ENCODE results near the gene LCN10.
"Not testable (repeated sequence)": the region's sequence is repeated elsewhere in the genome, so short reads cannot be mapped to it uniquely, and the experiment has no call there.

DNA sequence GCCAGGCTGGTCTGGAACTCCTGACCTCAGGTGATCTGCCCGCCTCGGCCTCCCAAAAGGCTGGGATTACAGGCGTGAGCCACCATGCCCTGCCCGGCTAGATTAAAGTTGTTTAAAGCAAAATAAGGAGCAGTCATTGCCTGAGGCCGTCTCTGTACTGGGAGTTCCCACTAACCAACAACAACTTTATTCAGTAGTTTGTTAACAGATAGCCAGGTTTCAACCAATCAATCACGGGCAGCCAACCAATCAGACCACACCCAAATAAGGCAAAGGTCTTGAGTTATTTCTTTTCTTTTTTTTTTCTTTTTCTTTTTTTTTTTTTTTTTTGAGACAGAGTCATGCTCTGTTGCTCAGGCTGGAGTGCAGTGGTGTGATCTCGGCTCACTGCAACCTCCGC lies 38.0 kb downstream of the LCN10 start:
- TF ChIP-seq, protein P1, sequence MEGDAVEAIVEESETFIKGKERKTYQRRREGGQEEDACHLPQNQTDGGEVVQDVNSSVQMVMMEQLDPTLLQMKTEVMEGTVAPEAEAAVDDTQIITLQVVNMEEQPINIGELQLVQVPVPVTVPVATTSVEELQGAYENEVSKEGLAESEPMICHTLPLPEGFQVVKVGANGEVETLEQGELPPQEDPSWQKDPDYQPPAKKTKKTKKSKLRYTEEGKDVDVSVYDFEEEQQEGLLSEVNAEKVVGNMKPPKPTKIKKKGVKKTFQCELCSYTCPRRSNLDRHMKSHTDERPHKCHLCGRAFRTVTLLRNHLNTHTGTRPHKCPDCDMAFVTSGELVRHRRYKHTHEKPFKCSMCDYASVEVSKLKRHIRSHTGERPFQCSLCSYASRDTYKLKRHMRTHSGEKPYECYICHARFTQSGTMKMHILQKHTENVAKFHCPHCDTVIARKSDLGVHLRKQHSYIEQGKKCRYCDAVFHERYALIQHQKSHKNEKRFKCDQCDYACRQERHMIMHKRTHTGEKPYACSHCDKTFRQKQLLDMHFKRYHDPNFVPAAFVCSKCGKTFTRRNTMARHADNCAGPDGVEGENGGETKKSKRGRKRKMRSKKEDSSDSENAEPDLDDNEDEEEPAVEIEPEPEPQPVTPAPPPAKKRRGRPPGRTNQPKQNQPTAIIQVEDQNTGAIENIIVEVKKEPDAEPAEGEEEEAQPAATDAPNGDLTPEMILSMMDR (IDR thresholded peaks at IDR 0.05) = not testable (repeated sequence)
- not testable (repeated sequence) for TF ChIP-seq MAZ (IDR thresholded peaks at IDR 0.05; ENCODE audit: borderline replicate concordance, low read depth, low read length); SMC3 (IDR thresholded peaks at IDR 0.05); EHMT2 (IDR thresholded peaks at IDR 0.05; ENCODE audit: low read depth); JUN (IDR thresholded peaks at IDR 0.05); JUNB (IDR thresholded peaks at IDR 0.05); EHF (CRISPR knock-in tag; IDR thresholded peaks at IDR 0.05)

All from A549 (cell line).